HepG2 (cell line): ENCODE measurements around the gene SLC13A3. TPM values are rescaled to one million over a fixed set of nuclear protein-coding genes. Genes with fewer than 3 reads are reported as not detected.

Experiments used
- HNF1A ChIP-seq, 2 experiments: sonication (generic) in 1 of 2; formaldehyde crosslinking in 1 of 2; IDR thresholded peaks; 2 replicates each; pipeline versions ENCODE4 v1.4.0 to v1.6.1; 2016 to 2020; ENCODE audit warnings: borderline replicate concordance in 1 of 2, low read depth in 1 of 2, mild to moderate bottlenecking in 1 of 2, missing genetic modification reagents in 1 of 2
- HOMEZ ChIP-seq: IDR thresholded peaks from 2 replicates; pipeline ENCODE4 v1.6.1; 2016; ENCODE audit warnings: low read depth
- JUND ChIP-seq: sonication (generic); formaldehyde crosslinking; IDR thresholded peaks from 2 replicates; pipeline ENCODE4 v1.8.0; 2022; ENCODE audit warnings: mild to moderate bottlenecking, missing genetic modification reagents
- NCOA5 ChIP-seq: sonication (generic); formaldehyde crosslinking; IDR thresholded peaks from 2 replicates; pipeline ENCODE4 v1.4.0; 2020; ENCODE audit warnings: missing genetic modification reagents
- NFE2 ChIP-seq: sonication (generic); formaldehyde crosslinking; IDR thresholded peaks from 2 replicates; pipeline ENCODE4 v1.4.0; 2020; ENCODE audit warnings: missing genetic modification reagents
- RAD51 ChIP-seq: fragments of 450-650 bp; IDR thresholded peaks from 2 replicates; pipeline ENCODE4 v1.6.1; 2016; ENCODE audit warnings: borderline replicate concordance
- ZBTB21 ChIP-seq: sonication (generic); formaldehyde crosslinking; IDR thresholded peaks from 2 replicates; pipeline ENCODE4 v1.4.0; 2020; ENCODE audit warnings: missing genetic modification reagents
- ZBTB49 ChIP-seq: sonication (generic); formaldehyde crosslinking; IDR thresholded peaks from 2 replicates; pipeline ENCODE4 v1.4.0; 2020; ENCODE audit warnings: missing genetic modification reagents, borderline replicate concordance
- ZNF639 ChIP-seq: conservative IDR thresholded peaks from 2 replicates; pipeline ENCODE4 v1.6.1; 2018; ENCODE audit warnings: missing genetic modification reagents
- ZNF644 ChIP-seq: IDR thresholded peaks from 2 replicates; pipeline ENCODE4 v1.6.1; 2016; ENCODE audit warnings: low read depth
- ZSCAN30 ChIP-seq: sonication (generic); formaldehyde crosslinking; IDR thresholded peaks from 2 replicates; pipeline ENCODE4 v1.5.0; 2020; ENCODE audit warnings: mild to moderate bottlenecking, missing genetic modification reagents
- polyA plus RNA-seq, 8 experiments: library from polyadenylated mRNA; depleted of rRNA in 3 of 8; stranded (reverse) in 7 of 8; unstranded in 1 of 8; fragments of >200 nt; fragmentation: Illumina TruSeq in 4 of 8; extraction: Trizol in 4 of 8; gene quantifications; 2 replicates each; pipeline versions ENCODE4 v1.2.1 to v1.2.3, GENCODE V29; 2011 to 2016; ENCODE audit warnings: low read depth in 4 of 8, missing spikeins in 1 of 8, mixed read lengths in 1 of 8; ENCODE audit not compliant: insufficient read depth in 1 of 8
- total RNA-seq, 5 experiments: library from RNA; depleted of rRNA; stranded (reverse); fragments of >200 nt; fragmentation: Illumina TruSeq; extraction: Trizol; gene quantifications; 2 replicates each; pipeline ENCODE4 v1.2.3, GENCODE V29; 2016; ENCODE audit warnings: low read depth in 1 of 5
- TF ChIP-seq, protein P1 (sequence below): sonication (generic); formaldehyde crosslinking; IDR thresholded peaks from 2 replicates; pipeline ENCODE4 v1.5.1; 2020; ENCODE audit warnings: mild to moderate bottlenecking, missing genetic modification reagents, borderline replicate concordance

Gene SLC13A3
- total and polyA plus RNA-seq, 2 of the 13 experiments (the other 11 are each of a cell fraction or from before 2014, with no cell fraction given) = 66.5 to 76.0 TPM

- TF ChIP-seq, protein P1, sequence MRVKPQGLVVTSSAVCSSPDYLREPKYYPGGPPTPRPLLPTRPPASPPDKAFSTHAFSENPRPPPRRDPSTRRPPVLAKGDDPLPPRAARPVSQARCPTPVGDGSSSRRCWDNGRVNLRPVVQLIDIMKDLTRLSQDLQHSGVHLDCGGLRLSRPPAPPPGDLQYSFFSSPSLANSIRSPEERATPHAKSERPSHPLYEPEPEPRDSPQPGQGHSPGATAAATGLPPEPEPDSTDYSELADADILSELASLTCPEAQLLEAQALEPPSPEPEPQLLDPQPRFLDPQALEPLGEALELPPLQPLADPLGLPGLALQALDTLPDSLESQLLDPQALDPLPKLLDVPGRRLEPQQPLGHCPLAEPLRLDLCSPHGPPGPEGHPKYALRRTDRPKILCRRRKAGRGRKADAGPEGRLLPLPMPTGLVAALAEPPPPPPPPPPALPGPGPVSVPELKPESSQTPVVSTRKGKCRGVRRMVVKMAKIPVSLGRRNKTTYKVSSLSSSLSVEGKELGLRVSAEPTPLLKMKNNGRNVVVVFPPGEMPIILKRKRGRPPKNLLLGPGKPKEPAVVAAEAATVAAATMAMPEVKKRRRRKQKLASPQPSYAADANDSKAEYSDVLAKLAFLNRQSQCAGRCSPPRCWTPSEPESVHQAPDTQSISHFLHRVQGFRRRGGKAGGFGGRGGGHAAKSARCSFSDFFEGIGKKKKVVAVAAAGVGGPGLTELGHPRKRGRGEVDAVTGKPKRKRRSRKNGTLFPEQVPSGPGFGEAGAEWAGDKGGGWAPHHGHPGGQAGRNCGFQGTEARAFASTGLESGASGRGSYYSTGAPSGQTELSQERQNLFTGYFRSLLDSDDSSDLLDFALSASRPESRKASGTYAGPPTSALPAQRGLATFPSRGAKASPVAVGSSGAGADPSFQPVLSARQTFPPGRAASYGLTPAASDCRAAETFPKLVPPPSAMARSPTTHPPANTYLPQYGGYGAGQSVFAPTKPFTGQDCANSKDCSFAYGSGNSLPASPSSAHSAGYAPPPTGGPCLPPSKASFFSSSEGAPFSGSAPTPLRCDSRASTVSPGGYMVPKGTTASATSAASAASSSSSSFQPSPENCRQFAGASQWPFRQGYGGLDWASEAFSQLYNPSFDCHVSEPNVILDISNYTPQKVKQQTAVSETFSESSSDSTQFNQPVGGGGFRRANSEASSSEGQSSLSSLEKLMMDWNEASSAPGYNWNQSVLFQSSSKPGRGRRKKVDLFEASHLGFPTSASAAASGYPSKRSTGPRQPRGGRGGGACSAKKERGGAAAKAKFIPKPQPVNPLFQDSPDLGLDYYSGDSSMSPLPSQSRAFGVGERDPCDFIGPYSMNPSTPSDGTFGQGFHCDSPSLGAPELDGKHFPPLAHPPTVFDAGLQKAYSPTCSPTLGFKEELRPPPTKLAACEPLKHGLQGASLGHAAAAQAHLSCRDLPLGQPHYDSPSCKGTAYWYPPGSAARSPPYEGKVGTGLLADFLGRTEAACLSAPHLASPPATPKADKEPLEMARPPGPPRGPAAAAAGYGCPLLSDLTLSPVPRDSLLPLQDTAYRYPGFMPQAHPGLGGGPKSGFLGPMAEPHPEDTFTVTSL (CRISPR knock-in tag) = peak; percentile 34; the same call in 1 of the 2 replicates
- peak; percentile 69; the same call in 1 of the 2 replicates for TF ChIP-seq ZNF644 (CRISPR knock-in tag)
- no peak for TF ChIP-seq JUND (CRISPR knock-in tag)
- TF ChIP-seq ZSCAN30 (CRISPR knock-in tag) = 0 out of 2 replicates have a peak, but pooled peaks have one; percentile 63
- no peak for TF ChIP-seq RAD51
- TF ChIP-seq HOMEZ (CRISPR knock-in tag) = peak; percentile 78; the same call in 1 of the 2 replicates
- TF ChIP-seq HNF1A (IDR thresholded peaks at IDR 0.05; ENCODE audit: low read depth) = no peak; the same call in 1 of the 2 replicates
- TF ChIP-seq HNF1A (CRISPR knock-in tag; IDR thresholded peaks at IDR 0.05; ENCODE audit: borderline replicate concordance) = no peak
- TF ChIP-seq ZBTB21 (CRISPR knock-in tag) = 0 out of 2 replicates have a peak, but pooled peaks have one; percentile 20
- TF ChIP-seq ZBTB49 (CRISPR knock-in tag) = no peak
- no peak for TF ChIP-seq NFE2 (CRISPR knock-in tag)
- TF ChIP-seq NCOA5 (CRISPR knock-in tag) = no peak
- TF ChIP-seq ZNF639 = no peak
These were observed 46.1 kb downstream of the SLC13A3 start (continued) for GRCh38 chr20:46605181-46605580.
